Measurements from ENCODE around the gene ARHGEF19.

ARHGEF19 gene

GRCh38 chr1:16253332-16253922, 41.0 kb upstream of the ARHGEF19 start:
- Histone ChIP-seq H3K9me3 (ENCODE audit: low read depth, low read length) (no peaks in the 10 kb centered on the region), H3K9ac (ENCODE audit: insufficient read length) (no peak overlapping the region), H3K27ac (peak overlapping the region; percentile 3; the same call in 1 of the 2 replicates), H3K36me3 (ENCODE audit: insufficient read depth, low read length) (peaks cover 35% of the 10 kb centered on the region), H3K4me3 (no peak overlapping the region)
- DNase-seq (ENCODE audit: low read depth, low spot score): no peak
- no peak for TF ChIP-seq POLR2AphosphoS5 (IDR thresholded peaks at IDR 0.05; ENCODE audit: borderline replicate concordance, low read depth, low read length)
- no peak for TF ChIP-seq FOXP2 (optimal IDR thresholded peaks at IDR 0.05; ENCODE audit: control extremely low read depth, extremely low read length, insufficient read depth)
- no peak for TF ChIP-seq EZH2 (IDR thresholded peaks at IDR 0.05)

- H3K9ac ChIP-seq (ENCODE audit: insufficient read length): no peak overlapping the region
- H3K36me3 ChIP-seq (ENCODE audit: insufficient read depth, low read length): peaks cover 35% of the 10 kb centered on the region
- no peak overlapping the region for H3K4me3 ChIP-seq
- TF ChIP-seq EZH2 (IDR thresholded peaks at IDR 0.05): no peak
- no peak for TF ChIP-seq POLR2AphosphoS5 (IDR thresholded peaks at IDR 0.05; ENCODE audit: borderline replicate concordance, low read depth, low read length)
- TF ChIP-seq FOXP2 (optimal IDR thresholded peaks at IDR 0.05; ENCODE audit: control extremely low read depth, extremely low read length, insufficient read depth): no peak
- no peak for DNase-seq (ENCODE audit: low read depth, low spot score)
- no peaks in the 10 kb centered on the region for H3K9me3 ChIP-seq (ENCODE audit: low read depth, low read length)
- H3K27ac ChIP-seq: 0 out of 2 replicates have a peak overlapping the region, but pooled peaks have one; percentile 3
Observed at GRCh38 chr1:16252912-16253311, 40.5 kb upstream of the ARHGEF19 start.

- no peak overlapping the region for H3K4me3 ChIP-seq
- H3K9me3 ChIP-seq (ENCODE audit: low read depth, low read length): no peaks in the 10 kb centered on the region
- TF ChIP-seq FOXP2 (optimal IDR thresholded peaks at IDR 0.05; ENCODE audit: control extremely low read depth, extremely low read length, insufficient read depth): no peak
- no peak for TF ChIP-seq EZH2 (IDR thresholded peaks at IDR 0.05)
- no peak for TF ChIP-seq POLR2AphosphoS5 (IDR thresholded peaks at IDR 0.05; ENCODE audit: borderline replicate concordance, low read depth, low read length)
- H3K27ac ChIP-seq: no peak overlapping the region
- no peak overlapping the region for H3K9ac ChIP-seq (ENCODE audit: insufficient read length)
- DNase-seq (ENCODE audit: low read depth, low spot score): no peak
- peaks cover 43% of the 10 kb centered on the region for H3K36me3 ChIP-seq (ENCODE audit: insufficient read depth, low read length)
Observed at GRCh38 chr1:16251381-16251780, 38.9 kb upstream of the ARHGEF19 start.

- Histone ChIP-seq H3K27ac (peak overlapping the region; percentile 49), H3K9ac (ENCODE audit: insufficient read length) (no peak overlapping the region), H3K36me3 (ENCODE audit: insufficient read depth, low read length) (peaks cover 39% of the 10 kb centered on the region), H3K4me3 (no peak overlapping the region), H3K9me3 (ENCODE audit: low read depth, low read length) (no peaks in the 10 kb centered on the region)
- TF ChIP-seq FOXP2 (optimal IDR thresholded peaks at IDR 0.05; ENCODE audit: control extremely low read depth, extremely low read length, insufficient read depth) (no peak), EZH2 (IDR thresholded peaks at IDR 0.05) (no peak), POLR2AphosphoS5 (IDR thresholded peaks at IDR 0.05; ENCODE audit: borderline replicate concordance, low read depth, low read length) (no peak)
- no peak for DNase-seq (ENCODE audit: low read depth, low spot score)
Observed at GRCh38 chr1:16250524-16251251, 38.2 kb upstream of the ARHGEF19 start.

GRCh38 chr1:16249596-16250241, 37.3 kb upstream of the ARHGEF19 start:
- Histone ChIP-seq H3K9ac (ENCODE audit: insufficient read length) (no peak overlapping the region), H3K27ac (peak overlapping the region; percentile 96), H3K4me3 (no peak overlapping the region), H3K9me3 (ENCODE audit: low read depth, low read length) (no peaks in the 10 kb centered on the region), H3K36me3 (ENCODE audit: insufficient read depth, low read length) (peaks cover 33% of the 10 kb centered on the region)
- no peak for TF ChIP-seq EZH2 (IDR thresholded peaks at IDR 0.05)
- TF ChIP-seq FOXP2 (optimal IDR thresholded peaks at IDR 0.05; ENCODE audit: control extremely low read depth, extremely low read length, insufficient read depth): no peak
- no peak for TF ChIP-seq POLR2AphosphoS5 (IDR thresholded peaks at IDR 0.05; ENCODE audit: borderline replicate concordance, low read depth, low read length)
- DNase-seq (ENCODE audit: low read depth, low spot score): no peak

- Histone ChIP-seq H3K27ac (peak overlapping the region; percentile 96), H3K4me3 (peak overlapping the region; percentile 5), H3K36me3 (ENCODE audit: insufficient read depth, low read length) (peaks cover 33% of the 10 kb centered on the region), H3K9me3 (ENCODE audit: low read depth, low read length) (no peaks in the 10 kb centered on the region), H3K9ac (ENCODE audit: insufficient read length) (peak overlapping the region; percentile 72)
- peak; percentile 81 for DNase-seq (ENCODE audit: low read depth, low spot score)
- TF ChIP-seq FOXP2 (optimal IDR thresholded peaks at IDR 0.05; ENCODE audit: control extremely low read depth, extremely low read length, insufficient read depth) (peak; percentile 65), POLR2AphosphoS5 (IDR thresholded peaks at IDR 0.05; ENCODE audit: borderline replicate concordance, low read depth, low read length) (no peak), EZH2 (IDR thresholded peaks at IDR 0.05) (no peak)
Observed at GRCh38 chr1:16248603-16249516, 36.4 kb upstream of the ARHGEF19 start.

- peak overlapping the region; percentile 5 for H3K4me3 ChIP-seq
- no peak for DNase-seq (ENCODE audit: low read depth, low spot score)
- TF ChIP-seq EZH2 (IDR thresholded peaks at IDR 0.05) (no peak), FOXP2 (optimal IDR thresholded peaks at IDR 0.05; ENCODE audit: control extremely low read depth, extremely low read length, insufficient read depth) (no peak), POLR2AphosphoS5 (IDR thresholded peaks at IDR 0.05; ENCODE audit: borderline replicate concordance, low read depth, low read length) (no peak)
- no peaks in the 10 kb centered on the region for H3K9me3 ChIP-seq (ENCODE audit: low read depth, low read length)
- peak overlapping the region; percentile 96 for H3K27ac ChIP-seq
- peak overlapping the region; percentile 72 for H3K9ac ChIP-seq (ENCODE audit: insufficient read length)
- peaks cover 27% of the 10 kb centered on the region; the same call in 1 of the 2 replicates for H3K36me3 ChIP-seq (ENCODE audit: insufficient read depth, low read length)
Observed at GRCh38 chr1:16248007-16248436, 35.6 kb upstream of the ARHGEF19 start.

Data from SK-N-MC (cell line).